ENCODE data around the gene ZNF652.
A peak's percentile ranks its signal among the peaks of the same experiment; 100 is the strongest.

The ZNF652 gene

GRCh38 chr17:49406421-49407061, 44.5 kb upstream of the ZNF652 start:
- Histone ChIP-seq H3K18ac (ENCODE audit: low read length) (no peak overlapping the region), H4K12ac (ENCODE audit: low read depth, low read length) (no peak overlapping the region), H3K36me3 (ENCODE audit: control insufficient read depth in 1 of 2, insufficient read depth in 2 of 2, low read length in 2 of 2) (peaks cover 45 to 72% of the 10 kb centered on the region in 2 experiments), H3K4me3 (ENCODE audit: low read depth, low read length) (no peak overlapping the region), H2BK12ac (ENCODE audit: low read length) (no peak overlapping the region), H3K4ac (ENCODE audit: low read depth, low read length) (no peak overlapping the region), H3K79me2 (ENCODE audit: control insufficient read depth, insufficient read depth, low read length, poor library complexity) (no peaks in the 10 kb centered on the region), H3K23ac (ENCODE audit: low read length) (no peak overlapping the region), H4K8ac (ENCODE audit: low read depth, low read length) (no peak overlapping the region), H3K27me3 (ENCODE audit: insufficient read depth, low read length) (no peaks in the 10 kb centered on the region), H4K91ac (ENCODE audit: low read depth, low read length) (no peak overlapping the region), H3K4me1 (ENCODE audit: control insufficient read depth in 1 of 2, insufficient read depth in 2 of 2, low read length in 2 of 2) (no peaks in the 10 kb centered on the region), H2AFZ (ENCODE audit: insufficient read depth, low read length, poor library complexity) (no peak overlapping the region), H2BK5ac (ENCODE audit: low read depth, low read length, poor library complexity) (no peak overlapping the region), H3K27ac (ENCODE audit: low read depth, low read length) (no peak overlapping the region), H3K9me3 (ENCODE audit: insufficient read depth, low read depth, low read length) (no peaks in the 10 kb centered on the region), H3K79me1 (ENCODE audit: low read length) (no peaks in the 10 kb centered on the region), H3K9ac (ENCODE audit: low read length) (peak overlapping the region; percentile 60), H2BK120ac (ENCODE audit: insufficient read depth, low read length, poor library complexity) (no peak overlapping the region), H3K4me2 (ENCODE audit: low read length) (no peak overlapping the region), H3K14ac (ENCODE audit: low read length) (no peak overlapping the region), H2AK5ac (ENCODE audit: low read length) (no peak overlapping the region)
- DNase-seq, result no peak
- WGBS (ENCODE audit: extremely low coverage, insufficient coverage, insufficient read length), result no CpG with 5 or more reads among the region's 9 CpGs

DNA sequence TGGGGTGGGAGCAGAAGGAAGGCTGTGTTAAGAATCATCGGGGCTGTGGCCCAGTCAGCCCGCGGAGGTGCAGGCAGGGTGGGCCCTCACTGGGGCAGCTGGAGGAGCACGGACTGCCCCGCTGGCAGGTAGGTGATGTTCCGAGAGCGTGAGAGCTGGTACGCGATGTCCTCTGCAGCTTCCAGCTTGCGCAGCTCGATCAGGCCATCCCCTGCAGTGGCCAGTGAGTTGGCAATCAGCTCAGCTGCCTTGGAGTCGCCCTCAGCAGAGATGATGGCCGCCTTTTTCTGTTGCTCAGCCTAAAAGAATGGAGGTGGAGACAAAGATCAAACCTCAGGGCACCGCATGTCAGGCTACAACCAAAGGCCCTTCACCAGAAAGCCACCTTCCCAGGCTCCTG, 42.9 kb upstream of the ZNF652 start:
- H4K8ac ChIP-seq (ENCODE audit: low read depth, low read length), result no peak overlapping the region
- H2AK5ac ChIP-seq (ENCODE audit: low read length), result no peak overlapping the region
- peaks cover 40 to 61% of the 10 kb centered on the region in 2 experiments for H3K36me3 ChIP-seq (ENCODE audit: control insufficient read depth in 1 of 2, insufficient read depth in 2 of 2, low read length in 2 of 2)
- no peaks in the 10 kb centered on the region for H3K79me2 ChIP-seq (ENCODE audit: control insufficient read depth, insufficient read depth, low read length, poor library complexity)
- no peaks in the 10 kb centered on the region for H3K79me1 ChIP-seq (ENCODE audit: low read length)
- H3K23ac ChIP-seq (ENCODE audit: low read length), result no peak overlapping the region
- H3K4me3 ChIP-seq (ENCODE audit: low read depth, low read length), result no peak overlapping the region
- H3K27me3 ChIP-seq (ENCODE audit: insufficient read depth, low read length), result no peaks in the 10 kb centered on the region
- no peak overlapping the region for H2BK120ac ChIP-seq (ENCODE audit: insufficient read depth, low read length, poor library complexity)
- H3K27ac ChIP-seq (ENCODE audit: low read depth, low read length), result no peak overlapping the region
- H3K4ac ChIP-seq (ENCODE audit: low read depth, low read length), result no peak overlapping the region
- H2BK5ac ChIP-seq (ENCODE audit: low read depth, low read length, poor library complexity), result no peak overlapping the region
- no peak overlapping the region for H3K14ac ChIP-seq (ENCODE audit: low read length)
- H3K9ac ChIP-seq (ENCODE audit: low read length), result no peak overlapping the region
- whole genome bisulfite sequencing (ENCODE audit: extremely low coverage, insufficient coverage, insufficient read length), result no CpG with 5 or more reads among the region's 14 CpGs
- no peak overlapping the region for H3K4me2 ChIP-seq (ENCODE audit: low read length)
- H3K9me3 ChIP-seq (ENCODE audit: insufficient read depth, low read depth, low read length), result no peaks in the 10 kb centered on the region
- DNase-seq, result peak; percentile 11 to 31
- no peaks in the 10 kb centered on the region for H3K4me1 ChIP-seq (ENCODE audit: control insufficient read depth in 1 of 2, insufficient read depth in 2 of 2, low read length in 2 of 2)
- no peak overlapping the region for H4K12ac ChIP-seq (ENCODE audit: low read depth, low read length)
- no peak overlapping the region for H2BK12ac ChIP-seq (ENCODE audit: low read length)
- no peak overlapping the region for H2AFZ ChIP-seq (ENCODE audit: insufficient read depth, low read length, poor library complexity)
- H4K91ac ChIP-seq (ENCODE audit: low read depth, low read length), result no peak overlapping the region
- no peak overlapping the region for H3K18ac ChIP-seq (ENCODE audit: low read length)

DNA sequence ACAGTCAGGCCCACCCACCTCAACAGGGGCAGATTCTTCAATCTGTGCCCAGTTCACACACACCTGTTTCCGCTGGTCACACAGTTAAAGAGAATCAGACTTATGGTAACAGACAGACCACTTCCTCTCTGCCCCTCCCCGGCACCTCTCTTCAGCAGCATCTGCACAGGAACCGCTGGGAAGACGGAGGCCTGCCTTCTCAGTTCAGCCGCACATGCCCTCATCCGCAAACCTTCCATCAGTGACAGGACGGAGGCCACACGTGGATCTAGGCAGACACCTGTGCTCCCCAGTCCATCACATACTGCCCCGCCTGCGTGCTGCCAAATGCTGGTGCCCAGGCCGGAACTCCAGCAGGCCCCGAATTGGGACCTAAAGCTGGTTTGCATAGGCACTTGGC, 42.3 kb upstream of the ZNF652 start:
- no peak overlapping the region for H2BK120ac ChIP-seq (ENCODE audit: insufficient read depth, low read length, poor library complexity)
- no peaks in the 10 kb centered on the region for H3K79me2 ChIP-seq (ENCODE audit: control insufficient read depth, insufficient read depth, low read length, poor library complexity)
- no peak overlapping the region for H2AK5ac ChIP-seq (ENCODE audit: low read length)
- H2BK5ac ChIP-seq (ENCODE audit: low read depth, low read length, poor library complexity), result no peak overlapping the region
- no peak overlapping the region for H3K4me3 ChIP-seq (ENCODE audit: low read depth, low read length)
- H3K9ac ChIP-seq (ENCODE audit: low read length), result no peak overlapping the region
- H4K12ac ChIP-seq (ENCODE audit: low read depth, low read length), result no peak overlapping the region
- H3K27ac ChIP-seq (ENCODE audit: low read depth, low read length), result no peak overlapping the region
- H3K27me3 ChIP-seq (ENCODE audit: insufficient read depth, low read length), result no peaks in the 10 kb centered on the region
- H3K14ac ChIP-seq (ENCODE audit: low read length), result no peak overlapping the region
- no peak overlapping the region for H3K4ac ChIP-seq (ENCODE audit: low read depth, low read length)
- H4K91ac ChIP-seq (ENCODE audit: low read depth, low read length), result no peak overlapping the region
- no peaks in the 10 kb centered on the region for H3K9me3 ChIP-seq (ENCODE audit: insufficient read depth, low read depth, low read length)
- no CpG with 5 or more reads among the region's 12 CpGs for WGBS (ENCODE audit: extremely low coverage, insufficient coverage, insufficient read length)
- H3K36me3 ChIP-seq (ENCODE audit: control insufficient read depth in 1 of 2, insufficient read depth in 2 of 2, low read length in 2 of 2), result peaks cover 36 to 57% of the 10 kb centered on the region in 2 experiments
- DNase-seq, result no peak
- H3K79me1 ChIP-seq (ENCODE audit: low read length), result no peaks in the 10 kb centered on the region
- H3K4me1 ChIP-seq (ENCODE audit: control insufficient read depth in 1 of 2, insufficient read depth in 2 of 2, low read length in 2 of 2), result no peaks in the 10 kb centered on the region
- H2BK12ac ChIP-seq (ENCODE audit: low read length), result no peak overlapping the region
- H2AFZ ChIP-seq (ENCODE audit: insufficient read depth, low read length, poor library complexity), result no peak overlapping the region
- no peak overlapping the region for H3K23ac ChIP-seq (ENCODE audit: low read length)
- no peak overlapping the region for H4K8ac ChIP-seq (ENCODE audit: low read depth, low read length)
- no peak overlapping the region for H3K4me2 ChIP-seq (ENCODE audit: low read length)
- H3K18ac ChIP-seq (ENCODE audit: low read length), result no peak overlapping the region

DNA sequence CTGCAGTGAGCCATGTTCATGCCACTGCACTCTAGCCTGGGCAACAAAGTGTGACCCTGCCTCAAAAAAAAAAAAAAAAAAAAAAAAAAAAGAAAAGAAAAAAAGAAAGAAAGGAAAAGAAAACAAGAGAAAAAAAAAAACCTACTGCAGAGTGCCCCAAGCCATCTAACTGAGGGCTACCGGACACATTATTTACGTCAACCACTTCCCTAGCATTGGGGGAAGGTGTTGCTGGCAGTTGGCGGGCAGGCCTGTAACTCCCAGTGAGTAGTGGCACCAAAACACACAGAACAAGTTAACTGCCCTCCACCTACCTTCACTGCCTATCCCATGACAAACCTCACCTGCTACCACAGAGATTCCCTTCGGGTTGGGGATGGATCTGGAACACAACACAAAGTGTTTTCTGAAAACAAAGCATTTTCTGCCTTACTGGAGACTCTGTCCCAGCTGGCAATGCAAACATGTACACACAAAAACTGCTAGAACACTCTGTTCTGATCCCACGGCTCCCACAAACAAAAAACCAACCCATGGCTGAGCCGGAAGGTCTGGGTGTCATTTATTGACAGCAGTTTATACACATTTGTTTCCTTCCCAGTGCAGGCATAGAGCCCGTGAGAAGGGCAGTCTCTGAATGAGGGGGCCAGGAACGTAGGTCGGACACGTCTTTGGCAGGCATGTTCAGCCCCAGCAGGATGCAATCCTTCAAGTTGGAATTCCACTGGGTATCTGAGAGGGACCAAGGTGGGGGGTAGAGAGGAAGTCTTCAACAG, 41.7 kb upstream of the ZNF652 start:
- Histone ChIP-seq H4K8ac (ENCODE audit: low read depth, low read length) (no peak overlapping the region), H3K4ac (ENCODE audit: low read depth, low read length) (no peak overlapping the region), H3K27me3 (ENCODE audit: insufficient read depth, low read length) (no peaks in the 10 kb centered on the region), H4K12ac (ENCODE audit: low read depth, low read length) (no peak overlapping the region), H2BK120ac (ENCODE audit: insufficient read depth, low read length, poor library complexity) (no peak overlapping the region), H3K36me3 (ENCODE audit: control insufficient read depth in 1 of 2, insufficient read depth in 2 of 2, low read length in 2 of 2) (peaks cover 30 to 51% of the 10 kb centered on the region in 2 experiments), H2AFZ (ENCODE audit: insufficient read depth, low read length, poor library complexity) (no peak overlapping the region), H3K79me2 (ENCODE audit: control insufficient read depth, insufficient read depth, low read length, poor library complexity) (no peaks in the 10 kb centered on the region), H3K9me3 (ENCODE audit: insufficient read depth, low read depth, low read length) (no peaks in the 10 kb centered on the region), H3K14ac (ENCODE audit: low read length) (no peak overlapping the region), H3K79me1 (ENCODE audit: low read length) (no peaks in the 10 kb centered on the region), H2BK5ac (ENCODE audit: low read depth, low read length, poor library complexity) (no peak overlapping the region), H4K91ac (ENCODE audit: low read depth, low read length) (no peak overlapping the region), H2BK12ac (ENCODE audit: low read length) (no peak overlapping the region), H3K18ac (ENCODE audit: low read length) (no peak overlapping the region), H3K4me3 (ENCODE audit: low read depth, low read length) (no peak overlapping the region), H2AK5ac (ENCODE audit: low read length) (no peak overlapping the region), H3K27ac (ENCODE audit: low read depth, low read length) (no peak overlapping the region), H3K4me2 (ENCODE audit: low read length) (no peak overlapping the region), H3K4me1 (ENCODE audit: control insufficient read depth in 1 of 2, insufficient read depth in 2 of 2, low read length in 2 of 2) (no peaks in the 10 kb centered on the region), H3K9ac (ENCODE audit: low read length) (no peak overlapping the region), H3K23ac (ENCODE audit: low read length) (no peak overlapping the region)
- no CpG with 5 or more reads among the region's 10 CpGs for WGBS (ENCODE audit: extremely low coverage, insufficient coverage, insufficient read length)
- DNase-seq, result no peak
